PC-9 (cell line): Measurements from ENCODE around the gene REG3G. TPM values are rescaled to one million over a fixed set of nuclear protein-coding genes. Genes with fewer than 3 reads are reported as not detected.

ENCODE experiments used
- BruUV-seq: library from RNA; stranded (reverse); fragments of 400-500 nt; replicated peaks from 2 replicates; lab custom pipeline; 2021; lab: Mats Ljungman, UMichigan
- CTCF ChIA-PET: fragments of 300-600 bp; sonication (Branson Sonifier 250); formaldehyde crosslinking; loops from one replicate; lab custom pipeline; 2022; ENCODE audit warnings: antibody characterized with exemption; lab: Charles Lee
- POLR2A ChIA-PET: fragments of 300-600 bp; sonication (Branson Sonifier 250); formaldehyde crosslinking; loops from one replicate; lab custom pipeline; 2022; ENCODE audit warnings: antibody characterized with exemption; ENCODE audit not compliant: unreplicated experiment; lab: Charles Lee
- DNase-seq, 2 experiments: peaks; one replicate each; pipeline versions ENCODE4 v3.0.0 to v3.0.0-alpha.2; 2015 to 2022; ENCODE audit warnings: mixed read lengths in 1 of 2
- H2AFZ ChIP-seq: fragments of 200-600 bp; sonication (generic); 2 replicates; pipeline ENCODE4 v1.8.1; 2017; ENCODE audit warnings: antibody characterized with exemption
- H3F3A ChIP-seq: fragments of 200-600 bp; sonication (generic); 2 replicates; pipeline ENCODE4 v1.8.1; 2017; ENCODE audit warnings: antibody characterized with exemption, mild to moderate bottlenecking, low read depth; ENCODE audit not compliant: insufficient read depth
- H3K27ac ChIP-seq: fragments of 200-600 bp; sonication (generic); 2 replicates; pipeline ENCODE4 v1.6.1; 2016; ENCODE audit warnings: mixed run types
- H3K27me3 ChIP-seq: fragments of 200-600 bp; sonication (generic); 2 replicates; pipeline ENCODE4 v1.6.1; 2016; ENCODE audit warnings: low read depth, mixed run types; ENCODE audit not compliant: insufficient read depth
- H3K36me3 ChIP-seq: fragments of 200-600 bp; sonication (generic); 2 replicates; pipeline ENCODE4 v1.6.1; 2016; ENCODE audit warnings: low read depth, mixed run types
- H3K4me1 ChIP-seq: fragments of 200-600 bp; sonication (generic); replicated peaks from 2 replicates; pipeline ENCODE4 v1.6.1; 2016; ENCODE audit warnings: mixed run types; ENCODE audit not compliant: insufficient read depth
- H3K4me2 ChIP-seq: fragments of 200-600 bp; sonication (generic); 2 replicates; pipeline ENCODE4 v1.6.1; 2017; ENCODE audit warnings: mixed run types
- H3K4me3 ChIP-seq: fragments of 200-600 bp; sonication (generic); 2 replicates; pipeline ENCODE4 v1.6.1; 2016; ENCODE audit warnings: mixed run types
- H3K79me2 ChIP-seq: fragments of 200-600 bp; sonication (generic); 2 replicates; pipeline ENCODE4 v1.6.1; 2017; ENCODE audit warnings: low read depth, mixed run types
- H3K9me2 ChIP-seq: fragments of 200-600 bp; sonication (generic); 2 replicates; pipeline ENCODE4 v1.8.1; 2017; ENCODE audit warnings: mild to moderate bottlenecking; ENCODE audit not compliant: insufficient read depth
- H3K9me3 ChIP-seq: fragments of 200-600 bp; sonication (generic); 2 replicates; pipeline ENCODE4 v1.8.1; 2016; ENCODE audit warnings: low read depth; ENCODE audit not compliant: insufficient read depth
- H4K20me1 ChIP-seq: fragments of 200-600 bp; sonication (generic); 2 replicates; pipeline ENCODE4 v1.8.1; 2017; ENCODE audit not compliant: insufficient read depth
- CTCF ChIP-seq: fragments of 200-600 bp; sonication (generic); conservative IDR thresholded peaks from 2 replicates; pipeline ENCODE4 v1.6.1; 2017; ENCODE audit warnings: mixed run types, antibody characterized with exemption, mild to moderate bottlenecking, moderate library complexity
- EZH2 ChIP-seq: fragments of 200-600 bp; sonication (generic); IDR thresholded peaks from 2 replicates; pipeline ENCODE4 v1.8.0; 2017; ENCODE audit warnings: antibody characterized with exemption, low read depth
- intact Hi-C: fragments of 100-400 bp; cut with micrococcal nuclease; formaldehyde crosslinking; loops from one replicate; pipeline ENCODE4 v1.10.0; 2022; ENCODE audit not compliant: unreplicated experiment
- total RNA-seq: library from RNA; stranded (reverse); gene quantifications from 2 replicates; pipeline ENCODE4 v1.2.3, GENCODE V29; 2021

The REG3G gene
- total RNA-seq, 1 experiment from 2014 or later, result not detected

- CTCF ChIA-PET, result no interaction called here
- Histone ChIP-seq H3K27ac (no peak overlapping the region), H3K27me3 (peaks cover 33% of the 10 kb centered on the region; the same call in 1 of the 2 replicates), H3K4me3 (no peak overlapping the region), H2AFZ (no peak overlapping the region), H3K9me3 (no peaks in the 10 kb centered on the region), H3K4me2 (no peak overlapping the region), H3K36me3 (no peaks in the 10 kb centered on the region), H3F3A (no peaks in the 10 kb centered on the region), H3K4me1 (no peaks in the 10 kb centered on the region), H3K79me2 (no peaks in the 10 kb centered on the region), H4K20me1 (no peaks in the 10 kb centered on the region), H3K9me2 (no peaks in the 10 kb centered on the region)
- TF ChIP-seq CTCF, result no peak
- no peak for TF ChIP-seq EZH2
- POLR2A ChIA-PET, result interaction anchor here (0.7 kb wide), 1 partner anchor 1818 kb away, joined by 4 read pairs; no protein-coding TSS in a partner anchor
- no peak for DNase-seq
- no TSS peak for BruUV-seq
- intact Hi-C loops, result no loop called here
These were observed 20.3 kb upstream of the REG3G start for GRCh38 chr2:79005216-79005615.

GRCh38 chr2:79009388-79009787 is 16.1 kb upstream of the REG3G start:
- no peaks in the 10 kb centered on the region for H3K9me3 ChIP-seq
- intact Hi-C loops, result no loop called here
- no peak overlapping the region for H3K27ac ChIP-seq
- no peaks in the 10 kb centered on the region for H3K79me2 ChIP-seq
- ChIA-PET CTCF (no interaction called here), POLR2A (no interaction called here)
- H3K4me3 ChIP-seq, result no peak overlapping the region
- no TSS peak for BruUV-seq
- H3K27me3 ChIP-seq, result peaks cover 32% of the 10 kb centered on the region
- no peaks in the 10 kb centered on the region for H3F3A ChIP-seq
- no peak for TF ChIP-seq CTCF
- no peak for TF ChIP-seq EZH2
- no peaks in the 10 kb centered on the region for H3K9me2 ChIP-seq
- no peaks in the 10 kb centered on the region for H3K36me3 ChIP-seq
- H3K4me1 ChIP-seq, result no peaks in the 10 kb centered on the region
- H3K4me2 ChIP-seq, result no peak overlapping the region
- DNase-seq, result no peak
- H2AFZ ChIP-seq, result no peak overlapping the region
- no peaks in the 10 kb centered on the region for H4K20me1 ChIP-seq

- intact Hi-C loops, result no loop called here
- Histone ChIP-seq H3K27me3 (peaks cover 16% of the 10 kb centered on the region), H3K9me2 (no peaks in the 10 kb centered on the region), H3K4me1 (no peaks in the 10 kb centered on the region), H3K27ac (no peak overlapping the region), H3K36me3 (no peaks in the 10 kb centered on the region), H3K4me3 (no peak overlapping the region), H3K4me2 (no peak overlapping the region), H3K9me3 (no peaks in the 10 kb centered on the region), H2AFZ (no peak overlapping the region), H4K20me1 (no peaks in the 10 kb centered on the region), H3K79me2 (no peaks in the 10 kb centered on the region), H3F3A (no peaks in the 10 kb centered on the region)
- POLR2A ChIA-PET, result no interaction called here
- BruUV-seq, result no TSS peak
- CTCF ChIA-PET, result no interaction called here
- no peak for TF ChIP-seq EZH2
- no peak for DNase-seq
These were observed 14.0 kb upstream of the REG3G start for GRCh38 chr2:79011496-79011895.

- no TSS peak for BruUV-seq
- TF ChIP-seq EZH2 (no peak), CTCF (no peak)
- no peak overlapping the region for H3K27ac ChIP-seq
- no peaks in the 10 kb centered on the region for H4K20me1 ChIP-seq
- H3K4me2 ChIP-seq, result no peak overlapping the region
- ChIA-PET POLR2A (no interaction called here), CTCF (interaction anchor here (0.6 kb wide), 1 partner anchor 28 kb away, joined by 4 read pairs; no protein-coding TSS in a partner anchor)
- H2AFZ ChIP-seq, result no peak overlapping the region
- no peak for DNase-seq
- no peaks in the 10 kb centered on the region for H3K9me3 ChIP-seq
- peaks cover 10% of the 10 kb centered on the region for H3K27me3 ChIP-seq
- no peaks in the 10 kb centered on the region for H3K36me3 ChIP-seq
- H3K79me2 ChIP-seq, result no peaks in the 10 kb centered on the region
- H3F3A ChIP-seq, result no peaks in the 10 kb centered on the region
- H3K9me2 ChIP-seq, result no peaks in the 10 kb centered on the region
- H3K4me1 ChIP-seq, result no peaks in the 10 kb centered on the region
- intact Hi-C loops, result no loop called here
- H3K4me3 ChIP-seq, result no peak overlapping the region
These were observed 11.9 kb upstream of the REG3G start for GRCh38 chr2:79013629-79014028.
